HG02973 (cell line): Measurements from ENCODE around the gene ZBTB8A.
"Not testable (repeated sequence)": the region's sequence is repeated elsewhere in the genome, so short reads cannot be mapped to it uniquely, and the experiment has no call there.

Source experiments
- ATAC-seq: cut with Tn5 transposase; IDR thresholded peaks from one replicate; pipeline ENCODE4 v1.9.1; 2021; ENCODE audit warnings: moderate library complexity; ENCODE audit not compliant: unreplicated experiment

ZBTB8A gene

GRCh38 chr1:32538887-32539583 is at the start of gene ZBTB8A:
TSS of gene ZBTB8A (plus strand) at chr1:32539427. CDS start at chr1:32592932, 53,505 bp downstream.
- ATAC-seq, result no peak

DNA sequence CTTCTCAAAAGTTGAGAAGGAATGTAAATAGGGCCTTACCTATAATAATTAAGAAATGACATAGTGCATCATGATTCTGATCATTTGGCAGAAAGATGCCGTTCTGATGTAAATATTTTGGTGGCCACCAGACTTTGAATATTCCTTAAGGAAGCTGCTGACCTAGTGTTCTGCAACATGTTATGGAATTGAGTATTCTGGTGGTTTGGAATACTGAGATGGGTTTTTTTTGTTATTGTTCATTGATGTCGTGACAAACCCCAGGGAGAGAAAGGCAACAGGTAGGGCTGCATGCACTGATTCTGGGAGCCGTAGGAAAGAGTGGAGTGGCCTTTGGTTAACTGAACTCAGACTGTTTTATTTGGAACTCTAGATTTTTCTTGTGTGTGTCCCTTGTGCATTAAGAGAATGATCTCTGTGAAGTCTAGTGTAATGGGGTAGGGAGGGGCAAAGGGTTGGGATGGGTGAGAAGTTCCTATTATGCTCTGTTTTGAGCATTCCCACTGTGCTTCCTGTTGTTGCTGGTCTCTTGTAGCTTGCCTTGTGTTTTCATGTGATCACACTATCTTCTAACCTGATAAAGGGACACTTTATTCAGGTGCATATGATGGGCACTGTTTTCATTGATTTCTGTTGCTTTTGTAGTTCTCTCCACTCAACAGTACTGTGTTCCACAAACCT is 49.3 kb upstream of the ZBTB8A start:
- no peak for ATAC-seq

- no peak for ATAC-seq
Measured at GRCh38 chr1:32491386-32491785, 47.8 kb upstream of the ZBTB8A start.

DNA sequence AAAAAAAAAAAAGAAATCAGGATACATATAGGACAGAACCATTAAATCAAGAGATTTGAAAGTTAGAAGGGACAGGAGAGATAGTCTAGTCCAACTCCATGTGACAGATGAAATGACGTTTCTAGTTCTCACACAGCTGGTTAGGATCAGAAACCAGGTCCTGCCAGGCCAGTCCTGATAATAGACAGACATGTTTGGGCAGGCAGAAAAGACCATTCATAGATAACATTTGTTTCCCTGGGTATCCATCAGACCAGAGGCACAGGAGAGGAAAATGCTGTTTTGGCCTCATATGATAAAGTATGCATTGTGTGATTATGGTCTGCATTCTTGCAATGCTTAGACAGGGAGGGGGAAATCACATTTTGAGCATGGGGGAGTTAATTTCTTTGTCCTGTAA is 45.0 kb upstream of the ZBTB8A start:
- ATAC-seq, result no peak

DNA sequence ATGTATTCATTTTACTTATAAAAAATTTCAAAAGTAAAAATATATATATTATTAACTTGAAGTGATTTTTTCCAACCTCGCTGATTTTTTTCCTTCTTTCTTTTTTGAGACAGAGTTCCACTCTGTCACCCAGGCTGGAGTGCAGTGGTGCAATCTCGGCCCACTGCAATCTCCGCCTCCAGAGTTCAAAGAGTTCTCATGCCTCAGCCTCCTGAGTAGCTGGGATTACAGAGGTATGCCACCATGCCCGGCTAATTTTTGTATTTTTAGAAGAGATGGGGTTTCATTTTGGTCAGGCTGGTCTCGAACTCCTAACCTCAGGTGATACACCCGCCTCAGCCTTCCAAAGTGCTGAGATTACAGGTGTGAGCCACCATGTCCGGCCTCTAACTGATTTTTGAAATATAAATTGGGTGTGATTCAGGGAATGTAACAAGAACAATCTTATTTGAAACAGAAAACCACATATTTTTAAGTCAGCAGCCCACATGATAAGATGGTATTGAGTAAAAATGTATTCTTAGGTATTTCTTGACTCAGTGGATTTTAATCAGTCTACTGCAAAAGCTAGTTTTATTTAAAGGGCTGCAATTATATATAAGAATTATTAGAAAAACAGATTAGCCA is 44.4 kb upstream of the ZBTB8A start:
- no peak for ATAC-seq

- no peak for ATAC-seq
Measured at GRCh38 chr1:32496127-32496526, 43.1 kb upstream of the ZBTB8A start.

- ATAC-seq, result no peak
Measured at GRCh38 chr1:32498751-32499150, 40.5 kb upstream of the ZBTB8A start.

DNA sequence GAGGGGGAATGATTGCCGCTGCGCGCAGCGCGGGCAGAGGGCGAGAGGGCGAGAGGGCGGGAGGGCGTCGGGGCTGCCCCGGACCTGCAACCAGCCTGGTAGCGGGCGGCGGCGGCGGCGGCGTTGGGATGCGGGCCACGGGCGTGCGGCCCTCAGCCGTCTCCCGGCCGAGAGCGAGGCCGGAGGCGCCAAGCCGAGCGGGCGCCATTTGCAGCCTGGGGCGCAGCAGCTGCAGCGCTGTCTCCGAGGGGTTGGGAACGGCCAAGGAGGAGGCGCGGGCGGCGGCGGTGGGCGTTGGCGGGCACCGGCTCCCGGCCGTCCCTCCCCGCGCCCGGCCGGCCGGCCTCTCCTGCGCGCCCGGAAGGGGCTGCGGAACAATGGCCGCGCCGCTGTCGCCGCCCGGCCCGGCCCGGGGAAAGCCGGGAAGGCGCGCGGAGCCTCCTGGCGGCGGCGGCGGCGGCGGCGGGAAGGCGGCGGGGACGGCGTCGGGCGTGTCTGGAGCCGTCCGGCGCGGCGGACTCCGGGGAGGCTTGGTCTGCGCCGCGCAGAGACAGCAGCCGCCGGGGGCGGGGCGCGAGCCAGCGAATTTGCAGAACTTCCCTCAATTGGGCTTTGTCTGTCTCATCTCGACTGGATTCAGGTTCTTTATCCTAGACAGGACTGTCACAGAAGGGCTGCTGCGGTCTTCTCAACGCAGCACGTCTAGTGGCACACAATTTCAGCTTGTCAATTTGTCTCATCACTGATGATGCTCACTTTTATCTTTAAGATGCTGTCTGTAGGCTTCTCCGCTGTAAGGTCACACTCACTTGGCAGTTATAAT is 38.6 kb upstream of the ZBTB8A start:
- ATAC-seq, result peak; percentile 50

GRCh38 chr1:32501865-32502264 is 37.4 kb upstream of the ZBTB8A start:
- no peak for ATAC-seq

DNA sequence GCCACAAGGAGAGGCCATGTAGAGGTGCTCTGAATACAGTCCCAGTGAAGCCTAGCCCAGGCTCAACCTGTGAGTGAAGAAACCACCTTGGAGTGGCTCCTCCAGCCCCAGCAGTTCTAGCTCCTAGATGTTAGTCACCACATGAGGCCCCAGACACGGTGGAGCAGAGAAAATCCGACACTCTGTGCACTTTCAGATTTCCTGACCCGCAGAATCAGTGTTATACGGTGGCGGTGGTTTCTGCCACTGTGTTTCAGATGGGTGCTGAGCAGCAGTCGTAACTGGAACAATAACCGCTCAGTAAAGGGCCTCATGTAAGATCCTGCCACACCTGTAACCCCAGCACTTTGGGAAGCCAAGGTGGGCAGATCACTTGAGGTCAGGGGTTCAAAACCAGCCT is 36.1 kb upstream of the ZBTB8A start:
- ATAC-seq, result no peak

GRCh38 chr1:32507021-32507420 is 32.2 kb upstream of the ZBTB8A start:
- no peak for ATAC-seq

- no peak for ATAC-seq
Measured at GRCh38 chr1:32508761-32509160, 30.5 kb upstream of the ZBTB8A start.

DNA sequence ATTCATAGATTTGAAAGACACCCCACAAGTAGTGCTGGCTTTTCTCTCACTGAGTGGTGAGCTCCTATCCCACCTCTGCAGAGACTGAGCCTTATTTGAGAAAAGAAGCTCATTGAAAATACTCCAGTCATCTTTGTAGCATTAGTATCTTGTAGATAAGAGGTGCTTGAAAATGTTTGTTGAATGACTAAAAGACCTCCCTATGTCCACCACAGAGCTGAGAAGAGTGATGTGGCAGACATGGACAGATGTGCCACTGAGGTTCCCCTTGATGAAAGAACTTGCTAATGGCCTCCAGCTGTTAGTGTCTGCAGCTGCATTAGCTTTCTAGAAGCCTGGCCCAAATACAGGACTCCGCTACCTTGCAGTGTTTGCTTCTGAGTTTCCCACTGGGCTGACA is 29.3 kb upstream of the ZBTB8A start:
- no peak for ATAC-seq

DNA sequence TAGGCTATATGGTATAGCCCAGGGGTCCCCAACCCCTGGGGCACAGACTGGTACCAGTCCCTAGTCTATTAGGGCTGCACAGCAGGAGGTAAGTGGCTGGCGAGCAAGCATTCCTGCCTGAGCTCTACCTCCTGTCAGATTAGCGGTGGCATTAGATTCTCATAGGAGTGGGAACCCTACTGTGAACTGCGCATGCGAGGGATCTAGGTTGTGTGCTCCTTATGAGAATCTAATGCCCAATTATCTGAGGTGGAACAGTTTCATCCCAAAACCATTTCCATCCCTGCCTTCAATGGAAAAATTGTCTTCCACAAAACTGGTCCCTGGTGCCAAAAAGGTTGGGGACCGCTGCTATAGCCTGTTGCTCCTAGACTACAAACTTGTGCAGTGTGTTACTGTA is 22.8 kb upstream of the ZBTB8A start:
- no peak for ATAC-seq

DNA sequence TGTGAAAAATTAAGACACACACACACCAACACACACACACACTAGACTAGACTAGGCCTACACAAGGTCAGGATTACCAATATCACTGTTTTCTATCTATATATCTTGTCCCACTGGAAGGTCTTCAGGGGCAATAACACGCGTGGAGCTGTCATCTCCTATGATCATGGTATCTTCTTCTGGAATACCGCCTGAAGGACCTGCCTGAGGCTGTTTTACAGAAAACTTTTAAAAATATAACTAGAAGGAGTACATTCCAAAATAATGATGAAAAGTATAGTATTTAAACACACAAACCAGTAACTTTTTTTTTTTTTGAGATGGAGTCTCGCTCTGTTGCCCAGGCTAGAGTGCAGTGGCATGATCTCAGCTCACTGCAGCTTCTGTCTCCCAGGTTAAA is 20.3 kb upstream of the ZBTB8A start:
- no peak for ATAC-seq

- ATAC-seq, result no peak
Measured at GRCh38 chr1:32521165-32521564, 18.1 kb upstream of the ZBTB8A start.

- ATAC-seq, result no peak
Measured at GRCh38 chr1:32525053-32525452, 14.2 kb upstream of the ZBTB8A start.

GRCh38 chr1:32525661-32526444 is 13.4 kb upstream of the ZBTB8A start:
- no peak for ATAC-seq

DNA sequence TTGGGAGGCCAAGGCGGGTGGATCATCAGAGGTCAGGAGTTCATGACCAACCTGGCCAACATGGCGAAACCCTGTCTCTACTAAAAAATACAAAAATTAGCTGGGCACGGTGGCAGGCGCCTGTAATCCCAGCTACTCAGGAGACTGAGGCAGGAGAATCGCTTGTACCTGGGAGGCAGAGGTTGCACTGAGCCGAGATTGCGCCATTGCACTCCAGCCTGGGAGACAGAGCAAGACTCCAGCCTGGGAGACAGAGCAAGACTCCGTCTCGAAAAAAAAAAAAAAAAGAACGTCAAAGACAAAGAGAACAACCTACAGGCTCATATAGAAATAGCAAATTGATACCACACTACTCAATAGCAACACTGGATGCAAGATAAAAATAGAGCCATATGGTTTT is 10.7 kb upstream of the ZBTB8A start:
- not testable (repeated sequence) for ATAC-seq

DNA sequence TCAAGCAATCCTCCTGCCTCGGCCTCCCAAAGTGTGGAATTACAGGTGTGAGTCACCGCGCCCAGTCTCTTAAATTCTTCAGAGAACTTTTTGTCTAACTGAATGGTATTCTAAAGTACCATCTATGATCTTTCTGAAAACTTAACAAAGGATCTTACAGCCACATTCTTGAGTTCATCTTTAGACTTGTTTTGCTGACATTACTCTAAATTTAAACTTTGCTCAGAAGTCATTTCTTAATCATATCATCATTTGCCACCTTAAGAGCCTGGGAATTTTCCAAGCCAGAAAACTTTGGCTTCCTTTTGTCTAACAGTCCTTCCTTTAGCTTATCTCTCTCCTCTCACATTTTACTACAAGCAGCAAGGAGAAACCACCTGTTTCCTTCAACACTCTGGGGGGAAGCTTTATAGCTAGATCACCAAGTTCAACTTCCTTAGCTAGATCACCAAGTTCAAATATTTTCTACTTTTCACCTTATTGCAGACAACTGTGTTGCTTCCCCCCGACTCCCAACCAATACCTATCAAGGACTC is 5.4 kb upstream of the ZBTB8A start:
- ATAC-seq, result no peak
